ENCODE data around the gene HPD.

- no peak for TF ChIP-seq EZH2 (IDR thresholded peaks at IDR 0.05; ENCODE audit: borderline replicate concordance)
- TF ChIP-seq, protein P1, sequence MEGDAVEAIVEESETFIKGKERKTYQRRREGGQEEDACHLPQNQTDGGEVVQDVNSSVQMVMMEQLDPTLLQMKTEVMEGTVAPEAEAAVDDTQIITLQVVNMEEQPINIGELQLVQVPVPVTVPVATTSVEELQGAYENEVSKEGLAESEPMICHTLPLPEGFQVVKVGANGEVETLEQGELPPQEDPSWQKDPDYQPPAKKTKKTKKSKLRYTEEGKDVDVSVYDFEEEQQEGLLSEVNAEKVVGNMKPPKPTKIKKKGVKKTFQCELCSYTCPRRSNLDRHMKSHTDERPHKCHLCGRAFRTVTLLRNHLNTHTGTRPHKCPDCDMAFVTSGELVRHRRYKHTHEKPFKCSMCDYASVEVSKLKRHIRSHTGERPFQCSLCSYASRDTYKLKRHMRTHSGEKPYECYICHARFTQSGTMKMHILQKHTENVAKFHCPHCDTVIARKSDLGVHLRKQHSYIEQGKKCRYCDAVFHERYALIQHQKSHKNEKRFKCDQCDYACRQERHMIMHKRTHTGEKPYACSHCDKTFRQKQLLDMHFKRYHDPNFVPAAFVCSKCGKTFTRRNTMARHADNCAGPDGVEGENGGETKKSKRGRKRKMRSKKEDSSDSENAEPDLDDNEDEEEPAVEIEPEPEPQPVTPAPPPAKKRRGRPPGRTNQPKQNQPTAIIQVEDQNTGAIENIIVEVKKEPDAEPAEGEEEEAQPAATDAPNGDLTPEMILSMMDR (IDR thresholded peaks at IDR 0.05; ENCODE audit: poor library complexity) = no peak
- no peak for TF ChIP-seq EZH2phosphoT487 (IDR thresholded peaks at IDR 0.05; ENCODE audit: low read depth, severe bottlenecking, unreplicated experiment)
These were observed 39.6 kb upstream of the HPD start for GRCh38 chr12:121898287-121898686.
